Endothelial cell of umbilical vein (primary cell): ENCODE results near the gene DPH6. TPM values are rescaled to one million over a fixed set of nuclear protein-coding genes. Genes with fewer than 3 reads are reported as not detected.

Experiments used
- BruUV-seq: library from RNA; stranded (reverse); fragments of 400-500 nt; replicated peaks from 2 replicates; lab custom pipeline; 2021; lab: Mats Ljungman, UMichigan
- CTCF ChIA-PET: fragments of 300-600, 350-600 bp; sonication (Branson Sonifier 250); formaldehyde crosslinking; loops from one replicate; lab custom pipeline; 2021; ENCODE audit warnings: antibody characterized with exemption, inconsistent platforms; lab: Charles Lee
- POLR2A ChIA-PET: fragments of 300-600, 350-600 bp; sonication (Branson Sonifier 250); formaldehyde crosslinking; loops from one replicate; lab custom pipeline; 2021; ENCODE audit warnings: antibody characterized with exemption, inconsistent platforms; lab: Charles Lee
- DNase-seq: peaks from one replicate; pipeline ENCODE4 v3.0.0-alpha.2; 2011; ENCODE audit warnings: low read depth, low spot score
- FAIRE-seq: peaks from 2 replicates; lab custom pipeline; 2011; peaks lifted over from hg19 to GRCh38; lab: Jason Lieb, UNC
- H2AFZ ChIP-seq: 2 replicates; pipeline ENCODE4 v1.6.0; 2012; ENCODE audit warnings: low read depth, low read length, control low read depth, inconsistent platforms
- H3K27ac ChIP-seq: 2 replicates; pipeline ENCODE4 v1.5.1; 2011; ENCODE audit warnings: low read depth, mild to moderate bottlenecking, control low read depth, low read length, moderate library complexity; ENCODE audit not compliant: insufficient read depth
- H3K27me3 ChIP-seq, 2 experiments: 2 replicates each; pipeline versions ENCODE4 v1.6.0 to v1.6.1; 2011; ENCODE audit warnings: low read length in 2 of 2, mixed read lengths in 1 of 2; ENCODE audit not compliant: control insufficient read depth in 2 of 2, insufficient read depth in 2 of 2
- H3K36me3 ChIP-seq, 2 experiments: 2 replicates in 1 of 2; 3 replicates in 1 of 2; pipeline ENCODE4 v1.5.1; 2011; ENCODE audit warnings: low read length in 2 of 2, mild to moderate bottlenecking in 1 of 2, moderate library complexity in 1 of 2; ENCODE audit not compliant: control insufficient read depth in 2 of 2, insufficient read depth in 2 of 2; ENCODE audit errors: extremely low read depth in 1 of 2
- H3K4me1 ChIP-seq: 3 replicates; pipeline ENCODE4 v1.5.1; 2011; ENCODE audit warnings: mild to moderate bottlenecking, low read length; ENCODE audit not compliant: control insufficient read depth, insufficient read depth; ENCODE audit errors: extremely low read depth
- H3K4me2 ChIP-seq: 2 replicates; pipeline ENCODE4 v1.6.1; 2011; ENCODE audit warnings: low read length, control low read depth, mixed read lengths; ENCODE audit not compliant: insufficient read depth
- H3K4me3 ChIP-seq, 3 experiments: fragments of 200-600 bp in 1 of 3; sonication (generic), shearing (Covaris generic) in 1 of 3; replicated peaks in 1 of 3; 2 replicates each; pipeline ENCODE4 v1.5.1; 2011 to 2016; ENCODE audit warnings: control low read depth in 3 of 3, low read length in 3 of 3, mild to moderate bottlenecking in 2 of 3, inconsistent platforms in 1 of 3, low read depth in 1 of 3, moderate library complexity in 1 of 3; ENCODE audit not compliant: insufficient read depth in 1 of 3
- H3K79me2 ChIP-seq: 2 replicates; pipeline ENCODE4 v1.6.0; 2012; ENCODE audit warnings: low read length, inconsistent platforms; ENCODE audit not compliant: control insufficient read depth, insufficient read depth
- H3K9ac ChIP-seq: replicated peaks from 2 replicates; pipeline ENCODE3; 2011; ENCODE audit warnings: low read length, control low read depth; ENCODE audit not compliant: insufficient read depth; ENCODE audit errors: extremely low read depth
- H3K9me1 ChIP-seq: replicated peaks from 3 replicates; pipeline ENCODE4 v1.6.0; 2011; ENCODE audit warnings: mild to moderate bottlenecking, low read length; ENCODE audit not compliant: control insufficient read depth, insufficient read depth; ENCODE audit errors: extremely low read depth
- H3K9me3 ChIP-seq: replicated peaks from 2 replicates; pipeline ENCODE4 v1.5.1; 2012; ENCODE audit warnings: low read length, inconsistent platforms; ENCODE audit not compliant: control insufficient read depth, insufficient read depth
- H4K20me1 ChIP-seq: replicated peaks from 2 replicates; pipeline ENCODE3; 2011; ENCODE audit warnings: mild to moderate bottlenecking, low read length; ENCODE audit not compliant: control insufficient read depth, insufficient read depth; ENCODE audit errors: extremely low read depth
- EZH2 ChIP-seq: IDR thresholded peaks from 2 replicates; pipeline ENCODE4 v1.6.1; 2012; ENCODE audit warnings: borderline replicate concordance, low read depth, mild to moderate bottlenecking, moderate library complexity, low read length, inconsistent platforms; ENCODE audit not compliant: severe bottlenecking
- FOS ChIP-seq: IDR thresholded peaks from 2 replicates; pipeline ENCODE4 v1.6.1; 2011; ENCODE audit warnings: mild to moderate bottlenecking, low read length, moderate library complexity, borderline replicate concordance; ENCODE audit not compliant: insufficient read depth
- GATA2 ChIP-seq: IDR thresholded peaks from 2 replicates; pipeline ENCODE4 v1.7.0; 2011; ENCODE audit warnings: low read depth, mild to moderate bottlenecking, moderate library complexity, mixed read lengths, low read length; ENCODE audit not compliant: insufficient read length, insufficient read depth
- JUN ChIP-seq: IDR thresholded peaks from 2 replicates; pipeline ENCODE4 v1.6.1; 2011; ENCODE audit warnings: borderline replicate concordance, low read depth; ENCODE audit not compliant: insufficient read length, insufficient read depth
- MYC ChIP-seq: IDR thresholded peaks from one replicate; pipeline ENCODE4 v1.6.1; 2011; ENCODE audit warnings: mild to moderate bottlenecking, low read depth, low read length
- POLR2A ChIP-seq: IDR thresholded peaks from 2 replicates; pipeline ENCODE4 v1.6.1; 2012; ENCODE audit warnings: low read depth, mild to moderate bottlenecking, control low read depth, low read length
- POLR2AphosphoS5 ChIP-seq: IDR thresholded peaks from 2 replicates; pipeline ENCODE4 v1.6.1; 2012; ENCODE audit warnings: low read depth, mild to moderate bottlenecking, control low read depth, low read length, moderate library complexity; ENCODE audit not compliant: insufficient read depth
- dilution Hi-C: fragments of 300-500 bp; cut with MboI; formaldehyde crosslinking; loops from one replicate; pipeline ENCODE4 v1.15.0; 2019; ENCODE audit warnings: low sequenced_read_pairs; ENCODE audit not compliant: extremely low pct_ligation_motif_present
- intact Hi-C: fragments of 100-400 bp; cut with micrococcal nuclease; formaldehyde crosslinking; loops from one replicate; pipeline ENCODE4 v1.10.0; 2022
- polyA plus RNA-seq, 4 experiments: library from polyadenylated mRNA; depleted of rRNA in 3 of 4; stranded (reverse) in 3 of 4; unstranded in 1 of 4; fragments of >200 nt; gene quantifications; 2 replicates each; pipeline versions ENCODE4 v1.2.1 to v1.2.3, GENCODE V29; 2011 to 2012; ENCODE audit warnings: missing spikeins in 1 of 4
- total RNA-seq: library from RNA; stranded (reverse); gene quantifications from 2 replicates; pipeline ENCODE4 v1.2.3, GENCODE V29; 2021
- TF ChIP-seq, protein P1 (sequence below), 2 donors: IDR thresholded peaks; 1 replicate in 1 of 2; 2 replicates in 1 of 2; pipeline ENCODE4 v1.5.1; 2011; ENCODE audit warnings: low read length in 2 of 2, mild to moderate bottlenecking in 2 of 2, moderate library complexity in 2 of 2, control low read depth in 1 of 2, inconsistent platforms in 1 of 2, low read depth in 1 of 2; ENCODE audit not compliant: insufficient read depth in 1 of 2; ENCODE audit errors: extremely low read depth in 1 of 2
- TF ChIP-seq, protein P2 (sequence below): IDR thresholded peaks from 2 replicates; pipeline ENCODE4 v1.6.1; 2011; ENCODE audit not compliant: insufficient read depth, insufficient read length

DPH6 gene
- total and polyA plus RNA-seq, 2 donors (not counting 3 experiments of a cell fraction or from before 2014, with no cell fraction given): 4.6 to 10.1 TPM

DNA sequence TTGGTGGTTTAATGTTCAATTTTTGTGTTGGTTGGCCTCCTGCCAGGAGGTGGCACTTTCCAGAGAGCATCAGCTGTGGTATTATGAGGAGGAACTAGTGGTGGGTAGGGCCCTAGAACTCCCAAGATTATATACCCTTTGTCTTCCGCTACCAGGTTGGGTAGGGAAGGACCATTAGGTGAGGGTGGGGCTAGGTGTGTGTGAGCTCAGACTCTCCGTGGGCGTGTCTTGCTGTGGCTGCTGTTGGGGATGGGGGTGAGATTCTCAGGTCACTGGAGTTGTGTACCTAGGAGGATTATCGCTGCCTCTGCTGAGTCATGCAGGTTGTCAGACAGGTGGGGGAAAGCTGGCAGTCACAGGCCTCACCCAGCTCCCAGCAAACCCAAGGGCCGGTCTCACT lies 187.1 kb downstream of the DPH6 start:
- Histone ChIP-seq H3K4me1 (no peaks in the 10 kb centered on the region), H2AFZ (no peak overlapping the region), H4K20me1 (no peaks in the 10 kb centered on the region), H3K4me3 (no peak overlapping the region), H3K27ac (no peak overlapping the region), H3K36me3 (no peaks in the 10 kb centered on the region), H3K4me2 (no peak overlapping the region), H3K27me3 (no peaks in the 10 kb centered on the region), H3K79me2 (no peaks in the 10 kb centered on the region), H3K9me3 (no peaks in the 10 kb centered on the region), H3K9me1 (no peaks in the 10 kb centered on the region), H3K9ac (no peak overlapping the region)
- DNase-seq (no peak), FAIRE-seq (no peak)
- TF ChIP-seq EZH2 (no peak), POLR2AphosphoS5 (no peak), FOS (no peak), MYC (no peak), JUN (no peak), POLR2A (no peak), GATA2 (no peak)
- TF ChIP-seq, protein P1, sequence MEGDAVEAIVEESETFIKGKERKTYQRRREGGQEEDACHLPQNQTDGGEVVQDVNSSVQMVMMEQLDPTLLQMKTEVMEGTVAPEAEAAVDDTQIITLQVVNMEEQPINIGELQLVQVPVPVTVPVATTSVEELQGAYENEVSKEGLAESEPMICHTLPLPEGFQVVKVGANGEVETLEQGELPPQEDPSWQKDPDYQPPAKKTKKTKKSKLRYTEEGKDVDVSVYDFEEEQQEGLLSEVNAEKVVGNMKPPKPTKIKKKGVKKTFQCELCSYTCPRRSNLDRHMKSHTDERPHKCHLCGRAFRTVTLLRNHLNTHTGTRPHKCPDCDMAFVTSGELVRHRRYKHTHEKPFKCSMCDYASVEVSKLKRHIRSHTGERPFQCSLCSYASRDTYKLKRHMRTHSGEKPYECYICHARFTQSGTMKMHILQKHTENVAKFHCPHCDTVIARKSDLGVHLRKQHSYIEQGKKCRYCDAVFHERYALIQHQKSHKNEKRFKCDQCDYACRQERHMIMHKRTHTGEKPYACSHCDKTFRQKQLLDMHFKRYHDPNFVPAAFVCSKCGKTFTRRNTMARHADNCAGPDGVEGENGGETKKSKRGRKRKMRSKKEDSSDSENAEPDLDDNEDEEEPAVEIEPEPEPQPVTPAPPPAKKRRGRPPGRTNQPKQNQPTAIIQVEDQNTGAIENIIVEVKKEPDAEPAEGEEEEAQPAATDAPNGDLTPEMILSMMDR (IDR thresholded peaks at IDR 0.05; ENCODE audit: extremely low read depth in 1 of 2, insufficient read depth in 1 of 2, low read depth in 1 of 2, low read length in 2 of 2): no peak
- TF ChIP-seq, protein P2, sequence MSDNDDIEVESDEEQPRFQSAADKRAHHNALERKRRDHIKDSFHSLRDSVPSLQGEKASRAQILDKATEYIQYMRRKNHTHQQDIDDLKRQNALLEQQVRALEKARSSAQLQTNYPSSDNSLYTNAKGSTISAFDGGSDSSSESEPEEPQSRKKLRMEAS: no peak
- dilution Hi-C loops (no loop called here), intact Hi-C loops (no loop called here)
- CTCF ChIA-PET: no interaction called here
- POLR2A ChIA-PET: no interaction called here
- no TSS peak for BruUV-seq
